Liver (tissue), 9 donors: Measurements from ENCODE around the gene GRIK1. TPM values are rescaled to one million over a fixed set of nuclear protein-coding genes. Genes with fewer than 3 reads are reported as not detected.

ENCODE experiments used
- DNase-seq: peaks from one replicate; pipeline ENCODE4 v3.0.0-alpha.2; 2017; ENCODE audit warnings: low spot score
- H3K27ac ChIP-seq, 2 donors: one replicate each; pipeline ENCODE4 v1.7.0; 2013; ENCODE audit warnings: inconsistent platforms in 2 of 2, low read length in 2 of 2, control low read depth in 1 of 2, low read depth in 1 of 2, mild to moderate bottlenecking in 1 of 2
- H3K27me3 ChIP-seq, 4 donors: one replicate each; pipeline versions ENCODE4 v1.6.1 to v1.7.0; 2013; ENCODE audit warnings: low read length in 3 of 4, inconsistent platforms in 1 of 4, mild to moderate bottlenecking in 1 of 4, moderate library complexity in 1 of 4; ENCODE audit not compliant: control insufficient read depth in 4 of 4, insufficient read depth in 4 of 4
- H3K36me3 ChIP-seq, 4 donors: one replicate each; pipeline versions ENCODE4 v1.6.1 to v1.7.0; 2013; ENCODE audit warnings: low read length in 3 of 4, mild to moderate bottlenecking in 3 of 4, low read depth in 1 of 4, moderate library complexity in 1 of 4; ENCODE audit not compliant: control insufficient read depth in 4 of 4, insufficient read depth in 3 of 4
- H3K4me1 ChIP-seq, 4 donors: one replicate each; pipeline versions ENCODE4 v1.6.1 to v1.7.0; 2013; ENCODE audit warnings: low read length in 3 of 4, mild to moderate bottlenecking in 3 of 4, moderate library complexity in 1 of 4; ENCODE audit not compliant: control insufficient read depth in 4 of 4, insufficient read depth in 4 of 4
- H3K4me3 ChIP-seq, 3 donors: one replicate each; pipeline versions ENCODE4 v1.6.1 to v1.7.0; 2013; ENCODE audit warnings: low read length in 3 of 3, control low read depth in 1 of 3, low read depth in 1 of 3, mild to moderate bottlenecking in 1 of 3
- H3K9ac ChIP-seq, 2 donors: one replicate each; pipeline ENCODE4 v1.7.0; 2013; ENCODE audit warnings: low read length in 2 of 2, mild to moderate bottlenecking in 2 of 2, moderate library complexity in 2 of 2, control low read depth in 1 of 2, low read depth in 1 of 2
- H3K9me3 ChIP-seq, 4 donors: one replicate each; pipeline versions ENCODE4 v1.6.1 to v1.7.0; 2013; ENCODE audit warnings: low read length in 3 of 4; ENCODE audit not compliant: control insufficient read depth in 4 of 4
- EGR1 ChIP-seq, 2 donors: IDR thresholded peaks; 2 replicates each; pipeline ENCODE4 v1.6.1; 2016 to 2018; ENCODE audit warnings: antibody characterized with exemption in 2 of 2, low read depth in 2 of 2
- GABPA ChIP-seq, 2 donors: IDR thresholded peaks in 1 of 2; conservative IDR thresholded peaks in 1 of 2; 2 replicates each; pipeline ENCODE4 v1.6.1; 2016; ENCODE audit warnings: antibody characterized with exemption in 2 of 2, mild to moderate bottlenecking in 1 of 2, moderate library complexity in 1 of 2
- HNF4A ChIP-seq, 2 donors: conservative IDR thresholded peaks; 2 replicates each; pipeline ENCODE4 v1.6.1; 2016; ENCODE audit warnings: antibody characterized with exemption in 2 of 2, mild to moderate bottlenecking in 2 of 2
- HNF4G ChIP-seq: IDR thresholded peaks from 2 replicates; pipeline ENCODE4 v1.6.1; 2016; ENCODE audit warnings: antibody characterized with exemption
- JUND ChIP-seq, 2 donors: IDR thresholded peaks; 2 replicates each; pipeline ENCODE4 v1.6.1; 2016; ENCODE audit warnings: antibody characterized with exemption in 2 of 2
- MAX ChIP-seq: IDR thresholded peaks from 2 replicates; pipeline ENCODE4 v1.6.1; 2016; ENCODE audit warnings: antibody characterized with exemption
- NR2F2 ChIP-seq: IDR thresholded peaks from 2 replicates; pipeline ENCODE4 v1.6.1; 2016; ENCODE audit warnings: antibody characterized with exemption
- RAD21 ChIP-seq, 2 donors: IDR thresholded peaks; 2 replicates each; pipeline ENCODE4 v1.6.1; 2016; ENCODE audit warnings: antibody characterized with exemption in 2 of 2, mild to moderate bottlenecking in 2 of 2
- RXRA ChIP-seq, 2 donors: IDR thresholded peaks; 2 replicates each; pipeline ENCODE4 v1.6.1; 2017 to 2018; ENCODE audit warnings: antibody characterized with exemption in 2 of 2, mild to moderate bottlenecking in 1 of 2
- SP1 ChIP-seq: IDR thresholded peaks from 2 replicates; pipeline ENCODE4 v1.6.1; 2018; ENCODE audit warnings: antibody characterized with exemption, mild to moderate bottlenecking
- TAF1 ChIP-seq: conservative IDR thresholded peaks from 2 replicates; pipeline ENCODE4 v1.6.1; 2016; ENCODE audit warnings: antibody characterized with exemption, mild to moderate bottlenecking
- YY1 ChIP-seq: IDR thresholded peaks from 2 replicates; pipeline ENCODE4 v1.6.1; 2016; ENCODE audit warnings: antibody characterized with exemption, mild to moderate bottlenecking
- ZBTB33 ChIP-seq: IDR thresholded peaks from 2 replicates; pipeline ENCODE4 v1.6.1; 2016; ENCODE audit warnings: antibody characterized with exemption
- WGBS: extraction: QIAGEN DNeasy Blood & Tissue Kit; methylation state at CpG from one replicate; pipeline ENCODE4 v1.1.7; 2013; 5-methylcytosine and 5-hydroxymethylcytosine counted together
- polyA plus RNA-seq, 2 donors: library from polyadenylated mRNA; stranded (reverse) in 1 of 2; unstranded in 1 of 2; fragments of 200-250 nt in 1 of 2; fragments of >200 nt in 1 of 2; fragmentation: Nextera tagmentation in 1 of 2; extraction: Ambion mirVana in 1 of 2; gene quantifications; one replicate each; pipeline versions ENCODE4 v1.2.1 to v1.2.3, GENCODE V29; 2013 to 2015
- total RNA-seq, 2 donors: library from RNA; depleted of rRNA; stranded (reverse); fragments of >200 nt; gene quantifications; one replicate each; pipeline ENCODE4 v1.2.3, GENCODE V29; 2014
- TF ChIP-seq, protein P1 (sequence below): fragments of 150-350 bp; IDR thresholded peaks from 2 replicates; pipeline ENCODE4 v1.5.1; 2017; ENCODE audit warnings: improper control_type of control experiment, low read depth, low read length; ENCODE audit not compliant: missing input control
- TF ChIP-seq, protein P2 (sequence below): IDR thresholded peaks from 2 replicates; pipeline ENCODE4 v1.6.1; 2016; ENCODE audit warnings: antibody characterized with exemption
- TF ChIP-seq, protein P3 (sequence below): IDR thresholded peaks from 2 replicates; pipeline ENCODE4 v1.6.1; 2016; ENCODE audit warnings: antibody characterized with exemption, mild to moderate bottlenecking
- donor health status: healthy.
- donor health status: healthy.
- donor health status: healthy.
- donor health status: healthy.
- donor health status: healthy.

The GRIK1 gene
- total and polyA plus RNA-seq, 4 donors = 0.02 to 0.14 (median 0.05) TPM; not detected in 1

DNA sequence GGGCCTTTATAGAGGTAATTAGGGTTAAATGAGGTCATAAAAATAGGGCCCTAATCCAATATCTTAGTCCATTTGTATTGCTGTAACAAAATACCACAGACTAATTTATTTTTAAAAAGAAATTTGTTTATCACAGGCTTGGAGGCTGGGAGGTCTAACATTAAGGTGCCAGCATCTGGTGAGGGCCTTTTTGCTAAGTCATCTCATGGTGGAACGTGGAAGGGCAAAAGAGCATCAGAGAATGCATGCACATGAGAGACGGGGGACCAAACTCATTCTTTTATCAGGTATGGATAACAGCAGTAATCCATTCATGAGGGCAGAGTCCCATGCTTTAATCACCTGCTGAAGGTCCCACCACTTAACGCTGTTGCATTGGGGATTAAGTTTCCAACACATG is 313.8 kb downstream of the GRIK1 start (continued):
- TF ChIP-seq ZBTB33 (no peak), JUND (IDR thresholded peaks at IDR 0.05) (no peak)
- TF ChIP-seq, protein P1, sequence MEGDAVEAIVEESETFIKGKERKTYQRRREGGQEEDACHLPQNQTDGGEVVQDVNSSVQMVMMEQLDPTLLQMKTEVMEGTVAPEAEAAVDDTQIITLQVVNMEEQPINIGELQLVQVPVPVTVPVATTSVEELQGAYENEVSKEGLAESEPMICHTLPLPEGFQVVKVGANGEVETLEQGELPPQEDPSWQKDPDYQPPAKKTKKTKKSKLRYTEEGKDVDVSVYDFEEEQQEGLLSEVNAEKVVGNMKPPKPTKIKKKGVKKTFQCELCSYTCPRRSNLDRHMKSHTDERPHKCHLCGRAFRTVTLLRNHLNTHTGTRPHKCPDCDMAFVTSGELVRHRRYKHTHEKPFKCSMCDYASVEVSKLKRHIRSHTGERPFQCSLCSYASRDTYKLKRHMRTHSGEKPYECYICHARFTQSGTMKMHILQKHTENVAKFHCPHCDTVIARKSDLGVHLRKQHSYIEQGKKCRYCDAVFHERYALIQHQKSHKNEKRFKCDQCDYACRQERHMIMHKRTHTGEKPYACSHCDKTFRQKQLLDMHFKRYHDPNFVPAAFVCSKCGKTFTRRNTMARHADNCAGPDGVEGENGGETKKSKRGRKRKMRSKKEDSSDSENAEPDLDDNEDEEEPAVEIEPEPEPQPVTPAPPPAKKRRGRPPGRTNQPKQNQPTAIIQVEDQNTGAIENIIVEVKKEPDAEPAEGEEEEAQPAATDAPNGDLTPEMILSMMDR = no peak
- TF ChIP-seq, protein P2, sequence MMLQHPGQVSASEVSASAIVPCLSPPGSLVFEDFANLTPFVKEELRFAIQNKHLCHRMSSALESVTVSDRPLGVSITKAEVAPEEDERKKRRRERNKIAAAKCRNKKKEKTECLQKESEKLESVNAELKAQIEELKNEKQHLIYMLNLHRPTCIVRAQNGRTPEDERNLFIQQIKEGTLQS = no peak

GRCh38 chr21:29624776-29625175 is 315.0 kb downstream of the GRIK1 start:
- Histone ChIP-seq H3K27me3 (no peaks in the 10 kb centered on the region), H3K27ac (no peak overlapping the region), H3K4me3 (no peak overlapping the region), H3K9ac (no peak overlapping the region), H3K36me3 (no peaks in the 10 kb centered on the region), H3K4me1 (no peaks in the 10 kb centered on the region), H3K9me3 (no peaks in the 10 kb centered on the region)
- 92% methylated on average over 6 of the region's 6 CpGs for WGBS
- TF ChIP-seq RXRA (IDR thresholded peaks at IDR 0.05) (no peak), TAF1 (no peak), MAX (no peak), GABPA (IDR thresholded peaks at IDR 0.05 in 1 of 2, conservative IDR thresholded peaks at IDR 0.05 in 1 of 2) (no peak), HNF4A (conservative IDR thresholded peaks at IDR 0.05) (no peak), EGR1 (IDR thresholded peaks at IDR 0.05; ENCODE audit: low read depth in 2 of 2) (no peak), HNF4G (no peak), RAD21 (IDR thresholded peaks at IDR 0.05) (no peak), YY1 (no peak), SP1 (no peak), JUND (IDR thresholded peaks at IDR 0.05) (no peak)
- no peak for DNase-seq

- no peak for TF ChIP-seq JUND (IDR thresholded peaks at IDR 0.05)
- TF ChIP-seq HNF4G = no peak
- TF ChIP-seq GABPA (IDR thresholded peaks at IDR 0.05 in 1 of 2, conservative IDR thresholded peaks at IDR 0.05 in 1 of 2) = no peak
- TF ChIP-seq RXRA (IDR thresholded peaks at IDR 0.05) = no peak
- TF ChIP-seq, protein P1 = no peak
- TF ChIP-seq EGR1 (IDR thresholded peaks at IDR 0.05; ENCODE audit: low read depth in 2 of 2) = no peak
- no peak for TF ChIP-seq MAX
- TF ChIP-seq NR2F2 = no peak
- TF ChIP-seq, protein P2 = no peak
- TF ChIP-seq HNF4A (conservative IDR thresholded peaks at IDR 0.05) = no peak
- TF ChIP-seq, protein P3, sequence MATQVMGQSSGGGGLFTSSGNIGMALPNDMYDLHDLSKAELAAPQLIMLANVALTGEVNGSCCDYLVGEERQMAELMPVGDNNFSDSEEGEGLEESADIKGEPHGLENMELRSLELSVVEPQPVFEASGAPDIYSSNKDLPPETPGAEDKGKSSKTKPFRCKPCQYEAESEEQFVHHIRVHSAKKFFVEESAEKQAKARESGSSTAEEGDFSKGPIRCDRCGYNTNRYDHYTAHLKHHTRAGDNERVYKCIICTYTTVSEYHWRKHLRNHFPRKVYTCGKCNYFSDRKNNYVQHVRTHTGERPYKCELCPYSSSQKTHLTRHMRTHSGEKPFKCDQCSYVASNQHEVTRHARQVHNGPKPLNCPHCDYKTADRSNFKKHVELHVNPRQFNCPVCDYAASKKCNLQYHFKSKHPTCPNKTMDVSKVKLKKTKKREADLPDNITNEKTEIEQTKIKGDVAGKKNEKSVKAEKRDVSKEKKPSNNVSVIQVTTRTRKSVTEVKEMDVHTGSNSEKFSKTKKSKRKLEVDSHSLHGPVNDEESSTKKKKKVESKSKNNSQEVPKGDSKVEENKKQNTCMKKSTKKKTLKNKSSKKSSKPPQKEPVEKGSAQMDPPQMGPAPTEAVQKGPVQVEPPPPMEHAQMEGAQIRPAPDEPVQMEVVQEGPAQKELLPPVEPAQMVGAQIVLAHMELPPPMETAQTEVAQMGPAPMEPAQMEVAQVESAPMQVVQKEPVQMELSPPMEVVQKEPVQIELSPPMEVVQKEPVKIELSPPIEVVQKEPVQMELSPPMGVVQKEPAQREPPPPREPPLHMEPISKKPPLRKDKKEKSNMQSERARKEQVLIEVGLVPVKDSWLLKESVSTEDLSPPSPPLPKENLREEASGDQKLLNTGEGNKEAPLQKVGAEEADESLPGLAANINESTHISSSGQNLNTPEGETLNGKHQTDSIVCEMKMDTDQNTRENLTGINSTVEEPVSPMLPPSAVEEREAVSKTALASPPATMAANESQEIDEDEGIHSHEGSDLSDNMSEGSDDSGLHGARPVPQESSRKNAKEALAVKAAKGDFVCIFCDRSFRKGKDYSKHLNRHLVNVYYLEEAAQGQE = no peak
- H3K27me3 ChIP-seq = no peaks in the 10 kb centered on the region
Observed at GRCh38 chr21:29621525-29621924, 318.3 kb downstream of the GRIK1 start.

More at GRCh38 chr21:29621525-29621924, 318.3 kb downstream of the GRIK1 start:
- Histone ChIP-seq H3K9ac (no peak overlapping the region), H3K4me1 (no peaks in the 10 kb centered on the region), H3K9me3 (no peaks in the 10 kb centered on the region), H3K36me3 (no peaks in the 10 kb centered on the region), H3K4me3 (no peak overlapping the region), H3K27ac (no peak overlapping the region)
- no peak for DNase-seq
